ENCODE data around the gene WRNIP1. TPM values are rescaled to one million over a fixed set of nuclear protein-coding genes. Genes with fewer than 3 reads are reported as not detected.
A peak's percentile ranks its signal among the peaks of the same experiment; 100 is the strongest.

The WRNIP1 gene
- total and polyA plus RNA-seq, 2 of the 8 experiments (the other 6 are each of a cell fraction or from before 2014, with no cell fraction given), result 38.2 to 39.2 TPM

- 0 out of 2 replicates have a peak overlapping the region, but pooled peaks have one; percentile 14 for H2AFZ ChIP-seq (ENCODE audit: low read length)
- no peak overlapping the region for H3K14ac ChIP-seq (ENCODE audit: insufficient read length)
- no peak overlapping the region for H3K27ac ChIP-seq (ENCODE audit: low read depth, low read length)
- no peaks in the 10 kb centered on the region for H3K23me2 ChIP-seq (ENCODE audit: low read depth, low read length)
- H2BK5ac ChIP-seq (ENCODE audit: low read depth, low read length), result no peak overlapping the region
- no peak overlapping the region for H2AK5ac ChIP-seq (ENCODE audit: low read depth, low read length)
- no peak overlapping the region for H4K91ac ChIP-seq (replicated peaks; ENCODE audit: insufficient read length, low read length)
- H3K9ac ChIP-seq (replicated peaks in 1 of 4; ENCODE audit: extremely low read depth in 1 of 4, low read depth in 3 of 4, low read length in 3 of 4), result no peak overlapping the region
- no peak for FAIRE-seq
- CTCF ChIA-PET (ENCODE audit: partially characterized antibody), result interaction anchor here (1.8 to 9.9 kb wide), 2 partner anchors 16 to 208 kb away, joined by 6 to 163 read pairs; no protein-coding TSS in a partner anchor
- POLR2A ChIA-PET (ENCODE audit: partially characterized antibody), result interaction anchor here (0.6 to 0.9 kb wide), 2 partner anchors 20 to 181 kb away, joined by 3 read pairs; no protein-coding TSS in a partner anchor
- no peak overlapping the region for H3K4me3 ChIP-seq (ENCODE audit: extremely low read depth in 1 of 4, insufficient read depth in 2 of 4, low read depth in 3 of 4, low read length in 4 of 4)
- H3K36me3 ChIP-seq (ENCODE audit: control insufficient read depth in 2 of 4, insufficient read depth in 4 of 4, low read length in 3 of 4), result no peaks in the 10 kb centered on the region
- H2BK20ac ChIP-seq (ENCODE audit: low read length), result no peak overlapping the region
- H3K4me1 ChIP-seq (replicated peaks in 1 of 4; ENCODE audit: control insufficient read depth in 3 of 4, insufficient read depth in 4 of 4, low read length in 3 of 4), result peaks cover 0 to 5% (median 4%) of the 10 kb centered on the region in 4 experiments; a peak in 5 of 7 replicates
- no peak overlapping the region for H3K4me2 ChIP-seq (ENCODE audit: insufficient read depth in 1 of 2, low read depth in 2 of 2, low read length in 2 of 2)
- WGBS, 2 experiments (ENCODE audit: extremely low coverage in 1 of 2, insufficient coverage in 1 of 2, insufficient read length in 1 of 2, insufficient replicate concordance in 2 of 2, low coverage in 1 of 2, low lambda C conversion rate in 2 of 2, missing lambda C conversion rate in 1 of 2), result 84% methylated on average over 9 of the region's 9 CpGs; no CpG with 5 or more reads in 1 of the 2 experiments
- TF ChIP-seq, protein P1, sequence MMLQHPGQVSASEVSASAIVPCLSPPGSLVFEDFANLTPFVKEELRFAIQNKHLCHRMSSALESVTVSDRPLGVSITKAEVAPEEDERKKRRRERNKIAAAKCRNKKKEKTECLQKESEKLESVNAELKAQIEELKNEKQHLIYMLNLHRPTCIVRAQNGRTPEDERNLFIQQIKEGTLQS (IDR thresholded peaks at IDR 0.05; ENCODE audit: insufficient read depth, low read depth, low read length), result no peak
- TF ChIP-seq TAF7 (optimal IDR thresholded peaks at IDR 0.05; ENCODE audit: borderline replicate concordance, low read depth, low read length) (no peak), TAF1 (IDR thresholded peaks at IDR 0.05; ENCODE audit: low read depth, low read length) (no peak), JUN (IDR thresholded peaks at IDR 0.05; ENCODE audit: low read depth, low read length) (no peak), SIN3A (conservative IDR thresholded peaks at IDR 0.05 in 1 of 2, IDR thresholded peaks at IDR 0.05 in 1 of 2; ENCODE audit: low read depth in 1 of 2, low read length in 2 of 2) (no peak), CTCF (IDR thresholded peaks at IDR 0.05; ENCODE audit: control extremely low read depth in 1 of 3, insufficient read depth in 1 of 3, low read depth in 1 of 3, low read length in 3 of 3) (peak in 2 of 3 experiments; percentile 13 to 35; a peak in 2 of 4 replicates), SUZ12 (IDR thresholded peaks at IDR 0.05; ENCODE audit: low read length) (no peak), JUND (IDR thresholded peaks at IDR 0.05; ENCODE audit: low read length) (no peak), RAD21 (IDR thresholded peaks at IDR 0.05 in 1 of 2, conservative IDR thresholded peaks at IDR 0.05 in 1 of 2; ENCODE audit: low read depth in 2 of 2, low read length in 2 of 2) (peak; percentile 24 to 26; a peak in 3 of 4 replicates)
- H2BK12ac ChIP-seq (ENCODE audit: low read depth, low read length), result no peak overlapping the region
- no peaks in the 10 kb centered on the region for H3K79me1 ChIP-seq (ENCODE audit: low read depth, low read length)
- H2BK120ac ChIP-seq (replicated peaks; ENCODE audit: low read depth, low read length), result no peak overlapping the region
- H4K5ac ChIP-seq (ENCODE audit: insufficient read length, low read depth, low read length), result no peak overlapping the region
- no peaks in the 10 kb centered on the region for H3K9me3 ChIP-seq (ENCODE audit: insufficient read depth in 2 of 2, low read depth in 1 of 2, low read length in 1 of 2)
- no peak overlapping the region for H4K8ac ChIP-seq (ENCODE audit: extremely low read depth, insufficient read depth, low read length)
- no peak overlapping the region for H3K4ac ChIP-seq (replicated peaks; ENCODE audit: insufficient read length, low read depth, low read length)
- no peak for DNase-seq (ENCODE audit: low read depth in 1 of 2, low spot score in 2 of 2)
- no peaks in the 10 kb centered on the region; a peak in 1 of 7 replicates for H3K27me3 ChIP-seq (replicated peaks in 1 of 4; ENCODE audit: control insufficient read depth in 3 of 4, extremely low read depth in 1 of 4, insufficient read depth in 3 of 4, low read length in 3 of 4)
- H3K56ac ChIP-seq (replicated peaks; ENCODE audit: insufficient read length, low read depth, low read length), result no peak overlapping the region
- no peaks in the 10 kb centered on the region for H4K20me1 ChIP-seq (replicated peaks in 1 of 2; ENCODE audit: control insufficient read depth in 1 of 2, insufficient read depth in 2 of 2, low read length in 2 of 2)
- no peaks in the 10 kb centered on the region for H3K79me2 ChIP-seq (ENCODE audit: control insufficient read depth in 1 of 2, insufficient read depth in 2 of 2, low read length in 2 of 2)
- H3K23ac ChIP-seq (ENCODE audit: insufficient read length), result no peak overlapping the region
- H3K18ac ChIP-seq (ENCODE audit: extremely low read depth, low read length), result no peak overlapping the region
- no peak overlapping the region for H2BK15ac ChIP-seq (ENCODE audit: low read length)
Observed at GRCh38 chr6:2744209-2744771, 20.9 kb upstream of the WRNIP1 start.

All from H1 (cell line).